GM19025 (cell line): ENCODE data around the gene SYT9.

ENCODE experiments used
- ATAC-seq: cut with Tn5 transposase; IDR thresholded peaks from one replicate; pipeline ENCODE4 v1.9.1; 2021; ENCODE audit warnings: mild to moderate bottlenecking, low read depth, moderate library complexity; ENCODE audit not compliant: unreplicated experiment

The SYT9 gene

GRCh38 chr11:7418906-7419305 is 167.2 kb downstream of the SYT9 start:
- ATAC-seq: no peak

- ATAC-seq: no peak
Observed at GRCh38 chr11:7421136-7421535, 169.4 kb downstream of the SYT9 start.

GRCh38 chr11:7422544-7423331 is 171.0 kb downstream of the SYT9 start:
- no peak for ATAC-seq

- ATAC-seq: no peak
Observed at GRCh38 chr11:7423946-7424345, 172.2 kb downstream of the SYT9 start.

GRCh38 chr11:7427733-7428132 is 176.0 kb downstream of the SYT9 start:
- no peak for ATAC-seq

- no peak for ATAC-seq
Observed at GRCh38 chr11:7428196-7428595, 176.5 kb downstream of the SYT9 start.

- no peak for ATAC-seq
Observed at GRCh38 chr11:7430496-7430895, 178.8 kb downstream of the SYT9 start.

- no peak for ATAC-seq
Observed at GRCh38 chr11:7435176-7435575, 183.5 kb downstream of the SYT9 start.

GRCh38 chr11:7436146-7436545 is 184.4 kb downstream of the SYT9 start:
- ATAC-seq: no peak

- peak; percentile 59 for ATAC-seq
Observed at GRCh38 chr11:7436657-7437056, 185.0 kb downstream of the SYT9 start.

GRCh38 chr11:7437696-7438095 is 186.0 kb downstream of the SYT9 start:
- ATAC-seq: no peak

GRCh38 chr11:7439746-7440320 is 188.1 kb downstream of the SYT9 start:
- ATAC-seq: no peak

GRCh38 chr11:7442588-7443215 is 191.0 kb downstream of the SYT9 start:
- peak; percentile 82 for ATAC-seq

GRCh38 chr11:7444091-7444981 is 192.6 kb downstream of the SYT9 start:
- no peak for ATAC-seq

GRCh38 chr11:7445564-7445963 is 193.9 kb downstream of the SYT9 start:
- no peak for ATAC-seq

- ATAC-seq: no peak
Observed at GRCh38 chr11:7448201-7448600, 196.5 kb downstream of the SYT9 start.

GRCh38 chr11:7449211-7449840 is 197.6 kb downstream of the SYT9 start:
- no peak for ATAC-seq

GRCh38 chr11:7449841-7450214 is 198.1 kb downstream of the SYT9 start:
- ATAC-seq: no peak

- ATAC-seq: no peak
Observed at GRCh38 chr11:7450836-7451235, 199.1 kb downstream of the SYT9 start.

GRCh38 chr11:7451520-7451919 is 199.8 kb downstream of the SYT9 start:
- no peak for ATAC-seq
